ENCODE results near the gene PABPC1L.
A peak's percentile ranks its signal among the peaks of the same experiment; 100 is the strongest.

PABPC1L gene

DNA sequence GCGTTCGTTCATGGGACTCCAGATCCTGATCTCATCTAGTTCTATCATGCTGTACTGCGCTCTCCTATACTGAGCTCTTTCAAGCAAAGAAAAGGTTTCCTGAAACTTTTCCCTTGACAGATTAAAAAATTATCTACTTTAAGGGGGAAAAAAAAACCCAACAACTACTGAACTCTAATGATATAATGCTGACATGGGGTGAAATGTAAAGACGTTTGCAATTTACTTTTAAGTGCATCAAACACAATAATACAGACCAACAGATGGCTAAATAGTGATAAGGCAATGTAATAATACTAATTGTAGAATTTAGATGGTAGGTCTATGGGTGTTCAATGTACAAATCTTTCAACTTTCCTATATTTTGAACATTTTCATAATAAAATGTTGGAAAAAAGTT, 34.0 kb downstream of the PABPC1L start:
- Histone ChIP-seq H3K36me3 (ENCODE audit: control insufficient read depth, insufficient read depth, low read length) (peaks cover 96% of the 10 kb centered on the region), H3K27ac (ENCODE audit: low read depth, low read length, severe bottlenecking) (peak overlapping the region; percentile 20), H3K4me1 (ENCODE audit: control insufficient read depth, insufficient read depth, low read length, poor library complexity, severe bottlenecking) (no peaks in the 10 kb centered on the region), H3K4me3 (ENCODE audit: extremely low read depth, insufficient read depth, low read length, poor library complexity, severe bottlenecking) (no peak overlapping the region), H3K9me3 (ENCODE audit: control insufficient read depth, low read length) (no peaks in the 10 kb centered on the region)
- 100% methylated on average over 2 of the region's 4 CpGs; no CpG with 5 or more reads in 1 of the 2 experiments for WGBS, 2 experiments (ENCODE audit: insufficient coverage in 2 of 2)

DNA sequence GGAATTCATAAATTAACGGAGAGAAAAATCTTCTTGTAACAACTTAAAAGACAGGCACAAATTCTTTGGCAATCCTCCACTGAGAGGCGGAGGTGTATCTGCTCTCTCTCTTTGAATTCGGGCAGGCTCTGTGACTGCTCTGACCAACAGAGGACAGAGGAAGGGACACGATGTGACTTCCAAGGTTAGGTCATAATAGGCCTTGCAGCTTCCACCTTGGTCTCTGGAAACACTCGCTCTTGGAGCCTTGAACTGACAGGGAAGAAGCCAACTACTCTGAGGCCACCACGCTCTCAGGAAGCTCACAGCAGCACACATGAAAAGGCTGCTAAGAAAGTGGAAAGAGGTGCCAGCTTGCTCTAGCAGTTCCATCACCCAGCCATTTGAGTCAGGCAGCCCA, 35.4 kb downstream of the PABPC1L start:
- H3K27ac ChIP-seq (ENCODE audit: low read depth, low read length, severe bottlenecking), result no peak overlapping the region
- WGBS, 2 experiments (ENCODE audit: insufficient coverage in 2 of 2), result 94 to 98% methylated on average over 4 to 5 of the region's 6 CpGs
- H3K4me1 ChIP-seq (ENCODE audit: control insufficient read depth, insufficient read depth, low read length, poor library complexity, severe bottlenecking), result no peaks in the 10 kb centered on the region
- H3K9me3 ChIP-seq (ENCODE audit: control insufficient read depth, low read length), result no peaks in the 10 kb centered on the region
- H3K4me3 ChIP-seq (ENCODE audit: extremely low read depth, insufficient read depth, low read length, poor library complexity, severe bottlenecking), result no peak overlapping the region
- peaks cover 96% of the 10 kb centered on the region for H3K36me3 ChIP-seq (ENCODE audit: control insufficient read depth, insufficient read depth, low read length)

DNA sequence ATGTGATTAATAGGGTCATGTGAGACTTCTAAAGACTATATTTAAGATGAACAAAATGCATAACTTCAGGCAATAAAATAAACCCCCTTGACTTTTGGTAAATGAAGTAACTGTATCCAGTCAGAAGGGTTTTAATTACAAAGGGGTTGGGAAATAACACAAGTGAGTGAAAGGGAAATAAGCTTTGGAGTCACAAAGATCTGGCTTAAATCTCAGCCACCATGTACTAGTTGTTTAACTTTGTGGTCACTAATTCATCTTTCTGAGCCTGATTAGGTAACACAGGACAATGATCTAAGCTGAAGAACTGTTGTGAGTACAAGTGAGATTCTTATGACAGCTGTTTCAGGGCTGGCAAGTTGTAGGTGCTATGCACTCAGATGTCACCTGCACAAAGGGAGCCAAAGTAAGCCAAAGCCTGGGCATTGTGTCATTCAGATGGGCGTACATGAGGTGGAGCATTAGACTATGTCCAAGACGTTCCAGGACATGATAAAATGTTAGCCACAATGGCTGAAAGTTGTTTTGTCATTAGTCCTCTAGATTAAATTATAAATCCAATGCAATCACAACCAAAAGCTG, 36.5 kb downstream of the PABPC1L start:
- Histone ChIP-seq H3K9me3 (ENCODE audit: control insufficient read depth, low read length) (no peaks in the 10 kb centered on the region), H3K36me3 (ENCODE audit: control insufficient read depth, insufficient read depth, low read length) (peaks cover 98% of the 10 kb centered on the region), H3K27ac (ENCODE audit: low read depth, low read length, severe bottlenecking) (no peak overlapping the region), H3K4me1 (ENCODE audit: control insufficient read depth, insufficient read depth, low read length, poor library complexity, severe bottlenecking) (no peaks in the 10 kb centered on the region), H3K4me3 (ENCODE audit: extremely low read depth, insufficient read depth, low read length, poor library complexity, severe bottlenecking) (no peak overlapping the region)
- 100% methylated on average over 1 of the region's 2 CpGs; no CpG with 5 or more reads in 1 of the 2 experiments for WGBS, 2 experiments (ENCODE audit: insufficient coverage in 2 of 2)

DNA sequence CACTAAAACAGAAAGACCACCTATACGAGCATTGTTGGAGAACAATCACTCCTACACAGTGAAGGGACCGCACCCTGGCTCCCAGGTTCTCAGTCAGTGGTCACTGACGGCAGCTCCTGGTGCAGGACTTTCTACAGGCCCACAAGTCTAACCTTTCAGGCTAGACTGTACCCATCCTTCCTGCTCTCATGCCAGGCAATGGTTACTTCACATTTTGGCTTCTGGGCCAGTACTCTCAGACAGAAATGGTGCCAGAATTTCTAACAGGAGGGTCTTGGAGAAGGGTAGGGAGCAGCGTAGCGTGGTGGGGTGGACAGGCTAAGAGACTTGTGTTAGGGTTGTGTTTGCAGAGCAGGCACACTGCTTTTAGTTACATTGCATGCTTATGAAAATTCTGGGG, 38.2 kb downstream of the PABPC1L start:
- Histone ChIP-seq H3K9me3 (ENCODE audit: control insufficient read depth, low read length) (no peaks in the 10 kb centered on the region), H3K4me3 (ENCODE audit: extremely low read depth, insufficient read depth, low read length, poor library complexity, severe bottlenecking) (no peak overlapping the region), H3K27ac (ENCODE audit: low read depth, low read length, severe bottlenecking) (no peak overlapping the region), H3K4me1 (ENCODE audit: control insufficient read depth, insufficient read depth, low read length, poor library complexity, severe bottlenecking) (no peaks in the 10 kb centered on the region), H3K36me3 (ENCODE audit: control insufficient read depth, insufficient read depth, low read length) (peaks cover 99% of the 10 kb centered on the region)
- 95% methylated on average over 5 of the region's 5 CpGs for WGBS, 2 experiments (ENCODE audit: insufficient coverage in 2 of 2)

DNA sequence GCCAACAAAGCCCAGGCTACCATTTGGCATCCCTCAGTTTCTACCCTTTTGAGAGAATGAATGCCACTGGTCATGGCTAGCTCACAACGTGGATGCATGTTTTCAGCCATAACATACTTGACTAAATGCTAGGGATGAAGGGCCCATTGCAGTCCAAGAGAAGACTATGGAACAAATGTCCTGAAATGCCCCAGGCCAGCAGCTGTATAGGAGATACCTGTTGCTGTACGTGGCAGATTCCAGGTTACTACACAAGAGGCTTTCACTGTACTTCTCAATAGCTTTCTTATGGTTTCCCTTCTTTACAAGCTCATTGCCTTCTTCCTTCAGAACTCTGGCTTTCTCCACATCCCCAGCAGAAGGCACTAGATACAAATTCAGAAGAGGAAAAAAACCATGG, 38.7 kb downstream of the PABPC1L start:
- Histone ChIP-seq H3K4me3 (ENCODE audit: extremely low read depth, insufficient read depth, low read length, poor library complexity, severe bottlenecking) (no peak overlapping the region), H3K36me3 (ENCODE audit: control insufficient read depth, insufficient read depth, low read length) (peaks cover 99% of the 10 kb centered on the region)
- 85 to 100% methylated on average over 1 to 2 of the region's 2 CpGs for WGBS, 2 experiments (ENCODE audit: insufficient coverage in 2 of 2)

DNA sequence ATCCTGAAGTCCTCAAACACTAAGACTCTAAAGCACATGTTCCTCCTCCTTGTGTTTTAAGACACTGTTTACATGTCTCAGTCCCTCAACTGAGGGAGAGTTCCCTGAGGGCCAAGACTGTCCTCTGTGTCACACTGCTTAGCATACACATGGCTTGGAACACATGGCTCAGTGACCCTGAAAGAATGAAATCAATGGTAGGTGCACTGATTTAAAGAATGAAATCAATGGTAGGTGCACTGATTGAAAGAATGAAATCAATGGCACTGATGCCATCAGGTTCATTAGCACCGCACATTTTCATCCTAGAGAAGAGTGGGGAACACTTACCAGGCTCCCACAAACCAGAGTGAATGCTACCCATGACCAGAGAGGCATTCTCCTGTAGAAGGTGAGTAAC, 40.5 kb downstream of the PABPC1L start:
- no peak overlapping the region for H3K27ac ChIP-seq (ENCODE audit: low read depth, low read length, severe bottlenecking)
- WGBS, 2 experiments (ENCODE audit: insufficient coverage in 2 of 2), result 100% methylated on average over 1 of the region's 1 CpG
- peaks cover 99% of the 10 kb centered on the region for H3K36me3 ChIP-seq (ENCODE audit: control insufficient read depth, insufficient read depth, low read length)
- no peaks in the 10 kb centered on the region for H3K9me3 ChIP-seq (ENCODE audit: control insufficient read depth, low read length)
- H3K4me1 ChIP-seq (ENCODE audit: control insufficient read depth, insufficient read depth, low read length, poor library complexity, severe bottlenecking), result peaks cover 3% of the 10 kb centered on the region
- no peak overlapping the region for H3K4me3 ChIP-seq (ENCODE audit: extremely low read depth, insufficient read depth, low read length, poor library complexity, severe bottlenecking)

More for the DNA sequence above, 38.7 kb downstream of the PABPC1L start:
- no peaks in the 10 kb centered on the region for H3K4me1 ChIP-seq (ENCODE audit: control insufficient read depth, insufficient read depth, low read length, poor library complexity, severe bottlenecking)
- H3K27ac ChIP-seq (ENCODE audit: low read depth, low read length, severe bottlenecking), result no peak overlapping the region
- no peaks in the 10 kb centered on the region for H3K9me3 ChIP-seq (ENCODE audit: control insufficient read depth, low read length)

DNA sequence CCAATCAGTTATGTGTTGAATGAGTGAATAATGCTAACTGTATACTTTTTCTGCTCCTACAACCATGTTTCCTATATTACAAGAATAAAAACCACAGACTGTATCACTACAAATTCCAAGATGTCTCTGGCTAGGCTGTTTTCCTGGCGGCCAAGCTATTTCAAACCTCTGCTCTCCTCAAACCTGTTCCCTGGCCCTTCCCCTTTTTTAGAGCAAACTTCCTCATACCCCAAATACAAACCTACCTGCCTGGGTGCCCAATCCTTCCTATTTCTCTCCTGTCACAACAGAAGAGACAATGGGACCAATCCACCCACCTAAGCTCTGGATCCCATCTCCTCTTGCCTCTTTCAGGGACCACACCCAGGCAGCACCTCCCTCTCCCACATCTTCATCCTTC, 42.9 kb downstream of the PABPC1L start:
- H3K9me3 ChIP-seq (ENCODE audit: control insufficient read depth, low read length), result no peaks in the 10 kb centered on the region
- peaks cover 13% of the 10 kb centered on the region for H3K4me1 ChIP-seq (ENCODE audit: control insufficient read depth, insufficient read depth, low read length, poor library complexity, severe bottlenecking)
- no peak overlapping the region for H3K27ac ChIP-seq (ENCODE audit: low read depth, low read length, severe bottlenecking)
- no peak overlapping the region for H3K4me3 ChIP-seq (ENCODE audit: extremely low read depth, insufficient read depth, low read length, poor library complexity, severe bottlenecking)
- H3K36me3 ChIP-seq (ENCODE audit: control insufficient read depth, insufficient read depth, low read length), result peaks cover 96% of the 10 kb centered on the region
- 100% methylated on average over 1 of the region's 1 CpG for WGBS, 2 experiments (ENCODE audit: insufficient coverage in 2 of 2)

DNA sequence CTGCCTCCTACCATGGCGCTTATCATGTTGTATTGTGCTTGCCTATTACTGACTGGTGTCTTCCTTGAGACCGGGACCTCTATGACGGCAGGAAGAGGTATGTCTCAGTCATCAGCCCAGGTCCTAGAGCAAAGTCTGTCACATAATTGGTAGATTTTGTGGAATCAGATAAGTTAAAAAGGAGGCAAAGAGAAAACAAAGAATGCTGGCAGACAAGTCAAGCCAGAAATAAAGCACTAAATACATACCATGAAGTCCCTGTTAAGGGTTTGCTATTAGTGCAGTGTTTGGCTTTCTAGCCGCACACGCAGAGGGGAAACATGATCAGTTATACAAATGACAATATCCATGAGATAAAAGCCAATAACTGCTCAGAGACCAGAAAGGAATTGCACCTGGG, 44.4 kb downstream of the PABPC1L start:
- Histone ChIP-seq H3K4me1 (ENCODE audit: control insufficient read depth, insufficient read depth, low read length, poor library complexity, severe bottlenecking) (peaks cover 23% of the 10 kb centered on the region), H3K36me3 (ENCODE audit: control insufficient read depth, insufficient read depth, low read length) (peaks cover 94% of the 10 kb centered on the region), H3K4me3 (ENCODE audit: extremely low read depth, insufficient read depth, low read length, poor library complexity, severe bottlenecking) (no peak overlapping the region), H3K9me3 (ENCODE audit: control insufficient read depth, low read length) (no peaks in the 10 kb centered on the region), H3K27ac (ENCODE audit: low read depth, low read length, severe bottlenecking) (no peak overlapping the region)
- 97% methylated on average over 5 of the region's 5 CpGs for WGBS, 2 experiments (ENCODE audit: insufficient coverage in 2 of 2)

DNA sequence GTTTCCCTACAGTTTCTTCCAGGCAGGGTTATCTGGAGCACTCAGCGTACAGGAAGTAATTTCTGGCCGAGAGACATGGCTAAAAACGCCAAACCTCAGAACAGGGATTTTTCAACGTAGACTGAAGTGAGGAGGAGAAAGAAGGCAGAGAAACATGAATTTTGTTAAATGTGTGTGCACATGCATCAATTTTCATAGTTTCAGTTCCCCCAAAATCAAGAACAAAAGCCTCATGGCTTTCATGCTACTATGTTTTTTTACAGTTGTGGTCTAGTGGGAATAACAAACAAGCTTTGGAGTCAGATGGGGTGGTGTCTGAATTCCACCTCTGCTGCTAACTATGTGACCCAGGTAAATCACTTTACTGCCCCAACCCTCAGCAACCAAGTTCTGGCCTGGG, 45.4 kb downstream of the PABPC1L start:
- 89 to 98% methylated on average over 3 to 4 of the region's 4 CpGs for whole genome bisulfite sequencing, 2 experiments (ENCODE audit: insufficient coverage in 2 of 2)
- H3K27ac ChIP-seq (ENCODE audit: low read depth, low read length, severe bottlenecking), result no peak overlapping the region
- peaks cover 23% of the 10 kb centered on the region for H3K4me1 ChIP-seq (ENCODE audit: control insufficient read depth, insufficient read depth, low read length, poor library complexity, severe bottlenecking)
- H3K4me3 ChIP-seq (ENCODE audit: extremely low read depth, insufficient read depth, low read length, poor library complexity, severe bottlenecking), result no peak overlapping the region
- H3K9me3 ChIP-seq (ENCODE audit: control insufficient read depth, low read length), result no peaks in the 10 kb centered on the region
- H3K36me3 ChIP-seq (ENCODE audit: control insufficient read depth, insufficient read depth, low read length), result peaks cover 84% of the 10 kb centered on the region

DNA sequence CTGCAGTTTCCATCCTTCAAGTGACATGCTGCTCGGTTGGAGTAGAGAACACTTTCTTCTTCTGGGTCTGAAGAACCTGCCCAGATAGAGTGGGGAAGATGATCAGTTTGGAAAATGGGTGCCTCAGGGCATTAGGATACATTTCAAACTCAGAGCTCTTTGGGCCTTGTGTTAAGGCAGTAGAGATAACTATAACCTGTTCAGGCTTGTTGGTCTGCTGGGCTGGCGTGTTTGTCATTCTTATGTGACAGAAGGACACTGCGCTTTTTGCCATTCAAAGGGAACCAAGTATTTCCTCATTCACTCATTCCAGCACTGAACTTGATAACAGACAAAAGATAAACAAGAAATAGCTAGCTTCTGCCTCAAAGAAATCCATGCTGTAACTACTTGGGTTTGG, 46.5 kb downstream of the PABPC1L start:
- WGBS, 2 experiments (ENCODE audit: insufficient coverage in 2 of 2), result 100% methylated on average over 1 of the region's 3 CpGs

DNA sequence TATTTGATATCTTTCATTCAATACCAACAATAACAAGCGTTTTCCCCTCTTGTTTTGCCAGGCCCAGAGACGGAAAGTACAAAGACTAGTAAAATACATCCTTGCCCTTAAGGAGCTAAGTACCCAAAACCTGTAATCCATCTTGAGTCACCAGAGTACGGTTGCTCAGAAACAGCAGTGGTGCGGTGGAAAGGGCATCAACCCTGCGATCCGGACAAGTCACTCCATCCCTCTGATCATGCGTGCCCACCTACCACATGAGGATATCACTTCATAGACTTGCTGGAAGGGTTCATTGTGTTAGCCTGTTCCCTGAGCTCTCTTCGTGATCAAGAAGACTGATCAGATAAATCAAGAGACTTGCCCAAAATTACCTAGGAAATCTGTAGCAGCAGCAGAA, 48.4 kb downstream of the PABPC1L start:
- 95% methylated on average over 7 to 8 of the region's 8 CpGs for WGBS, 2 experiments (ENCODE audit: insufficient coverage in 2 of 2)
- Histone ChIP-seq H3K27ac (ENCODE audit: low read depth, low read length, severe bottlenecking) (no peak overlapping the region), H3K4me1 (ENCODE audit: control insufficient read depth, insufficient read depth, low read length, poor library complexity, severe bottlenecking) (peaks cover 35% of the 10 kb centered on the region), H3K9me3 (ENCODE audit: control insufficient read depth, low read length) (peaks cover 3% of the 10 kb centered on the region), H3K36me3 (ENCODE audit: control insufficient read depth, insufficient read depth, low read length) (peaks cover 54% of the 10 kb centered on the region), H3K4me3 (ENCODE audit: extremely low read depth, insufficient read depth, low read length, poor library complexity, severe bottlenecking) (peak overlapping the region; percentile 74)

More for the DNA sequence above, 46.5 kb downstream of the PABPC1L start:
- no peak overlapping the region for H3K27ac ChIP-seq (ENCODE audit: low read depth, low read length, severe bottlenecking)
- H3K9me3 ChIP-seq (ENCODE audit: control insufficient read depth, low read length), result no peaks in the 10 kb centered on the region
- H3K36me3 ChIP-seq (ENCODE audit: control insufficient read depth, insufficient read depth, low read length), result peaks cover 72% of the 10 kb centered on the region
- H3K4me3 ChIP-seq (ENCODE audit: extremely low read depth, insufficient read depth, low read length, poor library complexity, severe bottlenecking), result no peak overlapping the region
- H3K4me1 ChIP-seq (ENCODE audit: control insufficient read depth, insufficient read depth, low read length, poor library complexity, severe bottlenecking), result peaks cover 34% of the 10 kb centered on the region
